ENCODE data around the gene ZNF474. TPM values are rescaled to one million over a fixed set of nuclear protein-coding genes. Genes with fewer than 3 reads are reported as not detected.

Gene ZNF474
- polyA plus RNA-seq, 1 donor: 0.59 TPM

DNA sequence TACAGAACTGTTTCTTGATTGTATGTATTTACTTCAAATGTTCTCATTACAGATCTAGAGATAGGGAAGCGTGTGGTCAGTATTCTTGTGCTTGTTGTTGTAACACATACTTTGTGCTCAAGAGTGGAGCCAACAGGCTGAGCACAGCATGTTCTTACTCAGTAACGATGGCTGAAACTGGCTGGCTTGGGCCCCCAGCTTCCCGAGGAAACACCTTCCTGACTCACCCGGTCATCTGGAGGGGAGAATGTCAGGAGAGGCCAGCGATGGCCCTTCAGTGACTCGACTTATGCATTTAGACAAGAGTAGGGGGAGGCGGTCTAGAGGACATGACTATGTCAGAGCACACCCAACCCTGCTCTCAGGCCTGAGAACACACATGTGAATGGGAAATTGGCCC is 25.6 kb downstream of the ZNF474 start:
- peak; percentile 47 for DNase-seq

DNA sequence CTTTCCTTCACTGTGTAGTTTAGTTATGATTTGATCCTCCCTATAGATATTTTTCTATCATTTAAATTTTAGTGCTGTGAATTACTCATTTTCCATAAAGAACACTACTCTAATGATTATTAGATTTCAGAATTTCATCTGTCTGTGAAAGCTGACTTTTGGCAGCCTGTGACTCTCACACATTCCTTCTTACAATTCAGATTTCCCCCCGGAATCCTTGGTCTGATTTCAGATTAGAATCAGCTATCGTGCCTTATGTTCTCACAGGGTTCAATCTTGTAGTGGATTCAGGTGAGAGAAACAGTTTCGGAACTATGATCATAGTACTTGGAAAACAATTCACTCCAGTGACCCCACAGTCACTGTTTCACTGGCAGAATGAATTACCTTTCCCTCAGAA is 26.2 kb downstream of the ZNF474 start:
- peak; percentile 15 for DNase-seq

DNA sequence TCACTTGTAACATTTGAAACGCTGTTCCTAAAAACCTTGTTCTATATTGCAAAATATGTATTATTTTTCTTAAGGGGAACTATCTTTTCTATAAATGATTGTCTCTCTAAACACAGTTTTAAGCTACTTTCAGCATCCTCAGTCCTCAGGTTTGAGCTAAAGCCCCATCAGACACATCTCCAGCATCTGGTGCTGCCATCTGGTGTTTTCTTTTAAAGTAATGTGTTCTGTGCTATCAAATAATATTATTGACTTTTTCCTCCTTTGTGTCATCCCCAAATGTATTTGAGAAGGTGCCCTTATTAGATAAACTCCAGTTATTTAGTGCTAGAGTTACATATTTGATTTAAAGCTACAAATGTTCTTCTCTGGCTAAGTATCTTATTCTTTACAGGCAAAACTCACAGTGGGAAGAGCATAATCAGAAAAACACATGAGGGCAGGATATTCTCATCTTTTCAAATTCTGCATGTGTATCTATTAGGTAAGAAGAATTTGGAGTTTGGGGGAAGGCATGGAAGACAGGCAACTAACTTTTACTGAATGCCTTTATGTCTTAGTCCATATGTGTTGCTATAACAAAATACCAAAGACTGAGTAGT is 27.5 kb downstream of the ZNF474 start:
- DNase-seq: peak; percentile 71

DNA sequence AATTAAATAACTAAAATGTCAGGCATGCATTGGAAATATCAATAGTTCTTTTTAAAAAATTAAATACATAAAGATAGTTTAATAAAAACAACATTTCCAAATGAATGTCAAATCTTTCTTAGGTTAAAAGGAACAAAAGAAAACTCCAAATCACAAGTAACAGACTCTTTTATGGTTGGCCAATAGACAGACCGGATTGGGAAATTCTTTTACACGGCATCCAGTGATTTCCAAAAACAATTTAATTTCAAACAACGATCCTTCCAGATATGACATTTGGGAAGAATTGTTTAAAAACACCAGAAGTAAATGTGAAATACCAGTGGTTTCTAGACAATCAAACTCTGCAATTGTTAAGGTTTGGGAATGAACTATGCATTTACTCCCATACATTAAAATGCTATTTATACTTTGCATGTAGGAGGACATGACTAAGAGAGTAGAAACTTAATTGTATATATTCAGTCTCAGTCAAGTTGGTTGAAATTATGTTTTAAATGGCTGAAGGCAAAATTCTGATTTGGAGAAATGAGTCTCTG is 32.8 kb downstream of the ZNF474 start:
- DNase-seq: no peak

DNA sequence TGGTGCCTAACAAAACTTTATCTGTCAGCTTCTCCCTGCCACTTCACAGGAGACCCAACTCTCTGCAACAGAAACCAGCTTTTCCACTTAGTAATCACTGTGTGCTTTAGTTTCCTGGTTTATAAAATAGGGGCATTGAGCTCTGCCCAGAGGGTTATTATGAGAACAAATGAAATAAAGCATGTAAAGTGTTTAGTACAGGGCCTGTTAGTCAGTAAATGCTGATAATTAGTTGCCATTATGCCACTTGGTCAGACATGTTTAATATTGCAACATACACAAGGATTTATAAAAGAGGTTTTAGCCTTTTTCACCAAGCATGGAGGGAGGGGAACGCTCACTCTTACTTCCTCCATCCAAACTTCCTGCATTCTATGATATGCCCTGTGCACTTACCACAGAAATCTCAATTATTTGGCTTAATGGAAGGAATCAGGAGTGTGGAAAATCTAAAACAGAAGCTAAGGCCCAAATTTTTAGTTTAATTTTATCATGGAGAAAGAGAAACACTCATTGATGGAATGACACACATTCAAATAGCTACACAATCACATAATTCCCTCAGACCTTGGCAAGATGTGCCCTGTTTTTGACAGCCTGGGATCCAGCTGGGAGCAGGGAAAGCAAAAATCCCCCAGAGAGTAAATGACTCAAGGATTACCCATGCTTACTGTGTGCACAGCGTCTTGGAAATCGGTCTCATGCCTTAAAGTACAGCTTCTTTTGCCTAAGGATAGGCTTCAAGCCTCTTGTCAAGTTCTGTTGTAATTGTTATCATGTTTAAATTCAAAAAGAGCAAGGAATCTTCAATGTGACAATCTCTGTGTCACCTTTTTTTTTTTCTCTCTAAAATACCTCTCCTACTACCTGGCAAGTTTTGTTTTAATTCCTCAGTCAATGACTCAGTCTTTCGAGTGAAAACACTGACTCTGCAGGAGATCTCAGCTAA is 34.0 kb downstream of the ZNF474 start:
- no peak for DNase-seq

DNA sequence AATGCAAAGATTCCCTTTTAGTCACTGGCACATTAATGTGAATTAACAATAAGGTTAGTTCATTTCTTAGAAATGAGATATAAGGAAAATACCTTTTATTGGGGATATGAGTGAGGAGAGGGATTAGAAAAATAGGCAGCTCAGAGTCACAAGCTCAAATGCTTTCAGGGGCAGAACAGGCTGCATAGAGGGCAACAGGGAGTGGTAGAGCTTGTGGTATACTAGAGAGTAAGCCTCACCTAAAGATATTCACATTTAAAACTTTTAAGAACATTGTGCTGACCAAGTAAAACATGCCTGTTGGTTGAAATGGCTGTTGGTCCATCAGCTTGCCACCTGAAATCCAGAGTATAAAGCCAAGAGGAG is 34.7 kb downstream of the ZNF474 start:
- DNase-seq: no peak

DNA sequence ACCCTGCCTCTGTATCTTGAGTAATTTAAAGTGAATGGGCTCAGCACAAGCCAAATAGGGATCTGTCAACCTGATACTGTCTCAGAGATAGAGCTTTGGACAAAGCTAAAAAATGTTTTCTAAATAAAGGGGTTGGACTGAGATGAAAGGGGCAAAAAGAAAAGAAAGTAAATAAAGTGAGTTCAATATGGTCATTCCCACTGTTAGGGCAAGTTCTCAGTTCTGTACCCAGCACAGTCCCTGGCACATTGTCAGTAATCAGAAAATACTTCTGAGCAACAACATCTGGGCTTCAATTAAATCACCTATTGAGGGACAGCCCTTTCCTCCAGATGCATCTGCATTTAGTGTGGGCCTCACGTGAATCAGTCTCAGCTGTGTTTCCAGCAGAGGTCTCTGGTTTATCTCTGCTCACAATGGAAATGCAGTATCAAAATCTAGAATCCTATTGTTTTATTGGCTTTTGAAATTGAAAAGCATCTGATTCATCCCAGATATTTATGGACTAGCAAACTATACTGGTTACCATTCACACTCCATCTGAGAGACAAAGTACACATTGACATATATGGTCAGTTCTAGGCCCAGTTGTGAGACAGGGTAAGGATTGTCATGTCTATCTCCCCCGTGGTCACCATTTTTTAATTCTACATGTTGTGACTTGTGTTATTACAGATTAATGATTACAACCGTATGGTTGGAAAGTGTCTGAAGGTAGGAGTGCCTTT is 35.6 kb downstream of the ZNF474 start:
- DNase-seq: no peak

DNA sequence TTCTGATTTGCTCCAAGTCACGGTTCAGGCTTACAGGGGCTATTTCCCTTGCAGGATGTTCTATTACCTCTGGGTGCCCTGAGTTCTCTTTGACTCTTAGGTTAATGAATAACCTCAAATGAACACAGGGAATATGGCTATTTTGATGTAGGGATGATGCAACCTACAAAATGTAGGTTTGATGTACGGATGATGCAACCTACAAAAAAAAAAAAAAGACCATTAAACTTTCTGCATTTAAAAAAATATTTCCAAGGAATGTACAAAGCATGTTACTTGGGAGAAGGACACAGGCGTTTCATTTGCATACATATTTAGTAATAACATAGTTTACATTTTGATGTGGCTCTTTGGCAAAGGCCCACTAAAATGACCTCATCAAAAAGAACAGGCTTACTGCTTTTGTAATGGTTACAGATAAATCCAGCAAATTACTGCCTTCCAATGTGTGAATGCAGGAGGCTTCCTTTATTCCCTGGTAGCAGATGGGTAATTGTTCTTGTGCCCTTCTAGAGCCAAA is 36.3 kb downstream of the ZNF474 start:
- DNase-seq: no peak

DNA sequence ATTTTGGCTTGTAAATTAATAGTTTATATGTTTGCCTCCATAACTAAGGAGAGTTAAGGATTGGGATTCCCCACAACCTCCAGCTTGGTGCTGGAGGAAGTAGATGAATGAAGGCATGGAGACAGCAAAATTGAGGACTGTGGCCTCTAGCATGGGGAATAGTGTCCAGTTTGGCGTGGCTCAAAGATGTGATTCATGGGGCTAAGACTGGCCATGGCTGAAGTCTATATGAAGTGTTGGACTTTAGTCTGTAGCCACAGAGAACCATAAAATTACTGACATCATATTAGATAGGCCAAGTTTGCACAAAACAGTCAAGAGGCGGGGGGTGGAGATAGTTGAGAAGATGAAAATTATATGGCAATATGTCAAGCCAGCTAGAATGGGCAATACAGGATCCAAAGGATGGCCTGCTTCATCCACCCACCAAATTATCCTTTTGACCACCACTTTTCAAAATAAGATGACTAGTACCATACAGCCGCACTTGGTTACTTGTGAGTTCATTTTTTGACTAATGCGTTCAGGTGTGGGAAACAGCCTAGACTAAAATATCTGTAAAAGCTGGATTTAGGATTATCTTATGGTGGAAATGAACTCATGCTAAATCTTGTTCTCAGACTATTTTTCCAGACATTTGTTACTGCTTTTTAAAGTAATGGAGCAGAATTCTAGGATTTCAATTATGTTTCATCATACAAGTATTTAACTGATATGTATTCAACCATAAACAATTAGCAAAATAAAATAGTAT is 40.2 kb downstream of the ZNF474 start:
- DNase-seq: no peak

DNA sequence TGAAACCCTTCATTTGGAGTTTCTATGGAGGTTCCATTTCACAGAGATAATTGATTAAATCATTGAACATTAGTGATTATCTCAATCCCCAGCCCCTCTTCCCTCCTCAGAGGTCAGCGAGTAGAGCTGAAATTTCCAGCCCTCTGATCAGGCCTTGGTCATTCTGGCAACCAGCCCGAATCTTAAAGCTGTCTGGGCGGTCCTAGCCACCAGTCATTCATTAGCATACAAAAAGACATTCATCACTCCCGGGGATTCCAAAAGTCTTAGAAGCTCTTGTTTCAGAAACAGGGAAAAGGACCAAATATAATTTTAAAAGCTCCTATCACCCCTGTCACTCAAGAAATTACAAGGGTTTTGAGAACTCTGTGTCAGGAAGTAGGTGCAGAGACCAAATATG is 41.3 kb downstream of the ZNF474 start:
- DNase-seq: no peak

DNA sequence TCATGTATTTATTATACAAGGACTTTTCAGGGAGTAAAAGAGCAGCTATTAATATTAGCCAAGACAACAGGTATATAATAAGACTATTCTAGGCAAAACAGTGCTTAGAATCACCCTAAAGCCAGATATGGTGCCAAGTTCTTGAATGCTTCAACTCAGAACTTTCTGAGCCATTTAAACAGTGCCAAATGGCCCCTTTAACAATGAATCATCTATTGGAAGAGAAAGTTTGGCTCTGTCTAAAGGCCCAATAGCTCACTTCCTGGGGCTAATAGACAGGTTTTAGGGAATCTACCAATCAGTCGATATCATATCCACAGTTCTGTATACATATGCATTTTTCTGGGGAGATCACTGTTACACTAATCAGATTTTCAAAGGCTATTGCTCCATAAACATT is 42.9 kb downstream of the ZNF474 start:
- DNase-seq: no peak

DNA sequence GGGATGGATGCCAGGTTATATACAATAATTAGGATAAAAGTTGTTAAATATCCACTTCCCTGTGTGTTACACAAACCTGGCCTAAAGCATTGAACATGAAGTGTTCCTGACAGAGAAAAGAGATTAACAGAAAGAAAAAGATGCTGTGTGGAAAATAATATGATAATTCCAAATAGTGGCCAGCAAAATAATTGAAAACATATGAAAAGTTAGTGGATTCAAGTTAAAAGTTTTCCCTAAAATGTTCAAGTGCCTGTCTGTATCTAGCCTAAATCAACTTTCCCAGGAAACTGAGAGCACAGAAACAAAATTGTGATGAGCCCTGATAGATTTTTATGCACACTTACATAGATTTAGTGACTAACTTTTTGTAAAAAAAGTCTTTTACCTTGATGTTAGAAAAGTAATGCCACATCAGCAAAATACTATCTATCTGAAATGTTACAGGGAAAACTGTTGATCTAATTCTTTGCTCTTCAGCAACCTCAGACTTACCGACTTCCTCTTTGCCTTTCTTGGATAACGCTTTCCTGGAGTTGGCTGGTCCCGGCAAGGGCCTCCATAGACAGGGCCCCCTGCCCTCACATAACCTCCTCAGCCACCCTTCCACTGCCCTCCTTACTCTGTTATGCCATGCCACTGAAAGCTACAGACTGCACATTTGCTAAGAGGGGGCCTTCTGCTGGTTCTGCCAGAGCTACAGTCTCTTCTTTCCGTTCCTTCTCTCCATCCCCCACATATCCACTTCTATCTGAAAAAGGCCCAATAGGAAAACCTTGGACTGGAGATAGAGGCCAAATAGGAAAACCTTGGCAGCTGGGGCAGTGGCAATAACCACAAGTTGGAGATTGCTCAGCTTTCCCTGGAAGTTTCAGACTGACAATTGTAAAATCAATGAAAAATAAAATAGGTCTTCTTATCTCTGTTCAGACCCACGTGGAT is 44.4 kb downstream of the ZNF474 start:
- peak; percentile 49 for DNase-seq

DNA sequence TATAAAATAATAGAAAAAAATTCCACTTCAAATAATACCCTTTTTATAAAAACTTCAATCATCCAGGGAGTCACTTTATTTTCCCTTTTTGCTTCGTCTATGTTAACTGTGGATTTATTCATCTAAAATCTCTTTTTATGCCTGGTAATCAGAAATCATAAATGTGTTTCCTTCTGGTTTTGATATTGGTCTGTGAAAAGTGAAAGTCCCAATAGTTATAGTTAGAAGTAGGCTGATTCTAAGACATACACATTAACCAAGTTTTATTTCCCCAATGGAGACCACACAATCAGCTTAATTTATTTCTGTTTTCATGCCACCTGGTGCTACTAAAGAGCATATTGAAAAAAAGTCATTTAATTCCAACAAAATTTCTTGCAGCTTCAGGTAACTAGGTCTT is 45.7 kb downstream of the ZNF474 start:
- no peak for DNase-seq

DNA sequence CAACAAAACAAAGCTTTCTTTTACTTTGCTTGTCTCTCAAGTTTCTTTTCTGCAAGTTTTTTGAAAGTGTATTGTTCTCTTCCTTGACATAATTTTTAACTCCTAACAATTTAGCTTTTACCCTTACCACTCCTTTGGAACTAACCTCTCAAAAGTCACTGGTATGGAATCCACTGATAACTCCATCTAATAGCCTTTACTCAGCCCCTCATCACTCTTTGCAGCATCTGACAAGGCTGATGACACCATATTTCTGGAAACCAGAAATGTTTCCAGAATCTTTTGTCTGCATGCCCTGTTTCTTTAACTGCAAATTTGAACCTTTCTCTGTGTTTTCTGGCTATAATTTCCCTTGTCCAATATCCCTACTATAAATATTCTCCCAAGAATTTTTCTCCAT is 46.5 kb downstream of the ZNF474 start:
- DNase-seq: no peak

DNA sequence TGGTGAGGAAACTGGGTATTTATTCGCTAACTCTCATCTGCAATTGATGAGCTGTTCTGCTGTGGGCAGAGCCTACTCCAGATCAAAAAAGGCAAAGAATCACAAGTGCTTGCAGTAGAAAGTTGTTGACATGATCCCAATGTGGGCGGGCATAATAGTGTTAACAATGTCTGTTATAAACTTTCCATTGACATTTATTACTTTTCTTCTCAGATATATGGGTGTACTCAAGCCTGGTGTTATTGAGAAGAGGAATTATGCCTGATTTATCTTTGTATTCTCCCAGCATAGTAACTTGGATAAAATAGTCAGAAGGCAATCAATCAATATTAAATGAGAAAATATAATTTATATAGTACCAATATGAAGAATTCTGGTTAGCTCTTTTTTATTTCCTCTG is 47.8 kb downstream of the ZNF474 start:
- no peak for DNase-seq

DNA sequence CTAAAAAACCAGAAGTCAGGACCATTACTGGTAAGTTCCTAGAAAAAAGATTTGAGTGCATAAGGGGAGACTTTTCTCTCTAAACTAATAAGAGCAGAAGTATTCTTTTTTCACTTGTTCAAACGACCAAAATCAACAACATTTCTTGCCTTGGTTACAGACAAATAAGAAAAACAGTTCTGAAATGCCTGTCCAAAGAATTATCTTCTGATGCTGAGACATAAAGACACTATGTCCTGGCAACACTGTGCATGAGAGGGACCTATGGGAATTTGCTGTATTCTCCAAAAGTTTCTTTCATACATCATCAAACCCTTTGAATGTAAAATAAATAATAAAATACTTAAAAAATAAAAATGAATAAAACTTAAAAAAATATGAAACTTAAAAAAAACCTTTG is 50.4 kb downstream of the ZNF474 start:
- peak; percentile 41 for DNase-seq

DNA sequence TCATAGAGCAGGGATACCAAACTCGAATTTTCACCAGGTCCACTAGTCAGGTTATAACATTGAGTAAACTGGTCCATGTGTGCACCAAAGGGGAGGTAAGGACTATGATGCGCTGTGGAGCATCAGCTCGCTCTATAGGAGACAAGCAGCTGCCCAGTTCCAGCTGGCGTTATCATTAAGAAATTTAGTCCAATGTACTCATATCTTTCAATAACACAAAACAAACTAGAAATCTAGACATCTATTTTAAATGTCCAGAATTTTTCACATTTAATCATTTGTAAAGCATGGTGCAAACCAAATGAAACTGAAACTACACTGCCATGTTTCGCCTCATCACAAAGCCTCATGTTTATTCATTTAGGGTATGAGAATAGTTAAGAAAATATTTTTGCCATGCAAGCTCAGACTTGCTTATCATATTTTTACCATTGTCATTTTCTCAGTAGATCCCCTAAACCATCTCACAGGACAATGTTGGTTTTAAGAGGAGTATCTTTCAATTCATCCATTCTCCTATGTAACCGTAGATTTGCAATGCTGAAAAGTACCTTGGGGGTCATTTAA is 50.9 kb downstream of the ZNF474 start:
- DNase-seq: no peak

DNA sequence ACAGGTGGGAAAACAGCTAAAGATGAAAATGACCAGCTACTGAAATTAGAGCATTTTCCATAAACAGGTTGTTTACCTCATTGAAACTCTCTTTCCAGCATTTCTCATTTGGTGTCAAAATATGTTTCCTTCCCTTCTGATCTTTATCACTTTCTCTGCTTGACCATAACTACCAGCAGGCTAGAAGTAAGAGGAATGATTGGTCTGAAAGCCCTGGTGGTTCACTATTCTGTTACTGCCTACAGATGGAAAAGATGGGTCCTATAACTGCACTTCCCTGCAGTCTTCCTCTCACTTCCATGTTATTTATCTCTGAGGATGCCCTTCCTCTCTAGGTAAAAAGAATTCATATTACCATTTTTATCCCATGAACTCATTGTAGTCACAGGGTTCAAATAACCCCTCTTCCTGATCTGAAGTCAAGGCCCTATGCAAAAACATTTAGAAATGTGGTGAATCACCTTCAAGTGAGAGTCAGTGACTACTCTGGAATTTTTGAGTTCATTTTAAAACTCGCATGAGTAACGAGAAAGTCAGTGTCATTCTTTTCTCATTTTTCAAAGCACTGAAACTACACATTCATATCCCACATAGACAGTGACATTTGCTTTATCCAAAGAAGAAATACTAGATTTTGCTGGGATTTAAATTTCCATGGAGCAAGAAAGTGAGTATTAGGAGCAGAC is 51.7 kb downstream of the ZNF474 start:
- DNase-seq: no peak

DNA sequence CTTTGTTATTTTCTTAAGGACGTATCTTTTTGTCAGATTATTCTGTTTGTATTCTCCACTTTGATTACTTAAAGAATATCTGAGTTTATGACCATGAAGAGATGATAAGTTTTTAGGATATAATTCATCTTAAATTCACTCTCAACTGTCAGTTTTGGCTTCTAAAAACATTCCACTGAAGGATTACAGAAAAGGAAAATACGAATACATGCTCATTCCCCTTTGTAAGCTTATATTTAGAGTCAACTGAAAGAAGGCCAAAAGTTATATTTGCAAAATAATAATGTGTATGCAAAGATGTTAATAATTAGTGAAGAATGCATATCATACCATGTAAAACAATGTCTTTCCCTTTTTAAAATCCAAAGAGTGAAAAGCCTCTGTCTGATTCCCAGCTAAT is 52.5 kb downstream of the ZNF474 start:
- no peak for DNase-seq

DNA sequence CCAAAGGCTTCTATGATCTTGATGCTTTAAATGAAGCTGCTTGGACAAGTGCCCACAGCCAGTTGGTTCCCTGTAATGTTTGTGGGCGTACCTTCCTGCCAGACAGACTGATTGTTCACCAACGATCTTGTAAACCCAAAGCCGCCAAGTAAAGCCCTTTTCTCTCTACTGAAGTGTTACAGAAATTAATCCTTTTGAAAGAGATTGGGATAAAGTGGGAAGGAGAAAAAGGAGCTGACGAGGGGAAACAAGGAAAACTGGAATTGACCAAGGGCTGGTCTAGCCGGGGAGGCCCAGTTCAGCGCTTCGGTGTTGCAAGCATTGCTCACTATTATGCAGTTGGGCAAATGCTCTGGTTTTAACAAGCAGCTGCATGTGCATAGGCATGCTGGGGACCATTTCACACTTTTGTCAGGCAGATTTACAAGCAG is 53.2 kb downstream of the ZNF474 start:
- DNase-seq: peak; percentile 64

Measured in hindlimb muscle (tissue), 1 donor.